Neural cell (in vitro differentiated cells): ENCODE data around the gene ENPP1. TPM values are rescaled to one million over a fixed set of nuclear protein-coding genes. Genes with fewer than 3 reads are reported as not detected.

Source experiments
- H2AFZ ChIP-seq: fragments of 200-600, 300-800 bp; sonication (generic), shearing (Covaris generic); 2 replicates; pipeline ENCODE4 v1.6.0; 2014; ENCODE audit warnings: low read depth, mild to moderate bottlenecking, antibody characterized with exemption, low read length, moderate library complexity
- H3F3A ChIP-seq: fragments of 200-600 bp; shearing (Covaris generic); 2 replicates; pipeline ENCODE4 v1.6.1; 2016; ENCODE audit warnings: mild to moderate bottlenecking, moderate library complexity, mixed read lengths, antibody characterized with exemption, low read length; ENCODE audit not compliant: insufficient read depth, poor library complexity, severe bottlenecking
- H3K27ac ChIP-seq: fragments of 200-600, 300-800 bp; sonication (generic), shearing (Covaris generic); 2 replicates; pipeline ENCODE4 v1.5.1; 2014; ENCODE audit warnings: mild to moderate bottlenecking, low read length, moderate library complexity
- H3K27me3 ChIP-seq: fragments of 300-800, 200-600 bp; sonication (generic), shearing (Covaris generic); 2 replicates; pipeline ENCODE4 v1.6.0; 2014; ENCODE audit warnings: mild to moderate bottlenecking, low read depth, low read length, moderate library complexity; ENCODE audit not compliant: insufficient read depth
- H3K36me3 ChIP-seq: fragments of 300-800, 200-600 bp; sonication (generic), shearing (Covaris generic); 2 replicates; pipeline ENCODE4 v1.5.1; 2014; ENCODE audit warnings: mild to moderate bottlenecking, antibody characterized with exemption, low read length, moderate library complexity; ENCODE audit not compliant: insufficient read depth
- H3K4me2 ChIP-seq: fragments of 300-800, 200-600 bp; sonication (generic), shearing (Covaris generic); 2 replicates; pipeline ENCODE4 v1.6.0; 2014; ENCODE audit warnings: mild to moderate bottlenecking, low read length
- H3K4me3 ChIP-seq: fragments of 300-800, 200-600 bp; sonication (generic), shearing (Covaris generic); 2 replicates; pipeline ENCODE4 v1.5.1; 2014; ENCODE audit warnings: mild to moderate bottlenecking, low read length, moderate library complexity
- H3K79me2 ChIP-seq: fragments of 200-600 bp; shearing (Covaris generic); replicated peaks from 2 replicates; pipeline ENCODE4 v1.6.0; 2014; ENCODE audit warnings: mild to moderate bottlenecking, low read length, moderate library complexity; ENCODE audit not compliant: insufficient read depth
- H3K9ac ChIP-seq: fragments of 300-800, 200-600 bp; sonication (generic), shearing (Covaris generic); 2 replicates; pipeline ENCODE4 v1.6.1; 2016; ENCODE audit warnings: mild to moderate bottlenecking, low read length, mixed read lengths
- H3K9me2 ChIP-seq: fragments of 200-600 bp; shearing (Covaris generic); 2 replicates; pipeline ENCODE4 v1.6.1; 2016; ENCODE audit warnings: mild to moderate bottlenecking, low read length, mixed read lengths; ENCODE audit not compliant: insufficient read depth
- H3K9me3 ChIP-seq: fragments of 200-600, 300-800 bp; sonication (generic), shearing (Covaris generic); 2 replicates; pipeline ENCODE4 v1.6.1; 2016; ENCODE audit warnings: mild to moderate bottlenecking, mixed run types, low read length, moderate library complexity, mixed read lengths
- H4K20me1 ChIP-seq: fragments of 200-600 bp; shearing (Covaris generic); 2 replicates; pipeline ENCODE4 v1.6.1; 2016; ENCODE audit warnings: mild to moderate bottlenecking, mixed run types; ENCODE audit not compliant: insufficient read depth
- EP300 ChIP-seq: fragments of 450-650 bp; conservative IDR thresholded peaks from 2 replicates; pipeline ENCODE4 v1.6.1; 2014; ENCODE audit warnings: antibody characterized with exemption, mild to moderate bottlenecking, moderate library complexity; ENCODE audit not compliant: poor library complexity, severe bottlenecking
- EZH2 ChIP-seq: fragments of 200-600, 300-800 bp; shearing (Covaris generic), sonication (generic); IDR thresholded peaks from 2 replicates; pipeline ENCODE4 v1.6.1; 2014; ENCODE audit warnings: antibody characterized with exemption, low read length, borderline replicate concordance, mild to moderate bottlenecking; ENCODE audit not compliant: insufficient read depth, poor library complexity, severe bottlenecking
- MXI1 ChIP-seq: fragments of 450-650 bp; conservative IDR thresholded peaks from 2 replicates; pipeline ENCODE4 v1.6.1; 2014; ENCODE audit warnings: antibody characterized with exemption, mild to moderate bottlenecking; ENCODE audit not compliant: poor library complexity, severe bottlenecking
- POLR2AphosphoS5 ChIP-seq: IDR thresholded peaks from 2 replicates; pipeline ENCODE4 v1.6.1; 2012
- RAD21 ChIP-seq: fragments of 450-650 bp; conservative IDR thresholded peaks from 2 replicates; pipeline ENCODE4 v1.6.1; 2014; ENCODE audit warnings: antibody characterized with exemption, mild to moderate bottlenecking, moderate library complexity
- SMC3 ChIP-seq: fragments of 450-650 bp; conservative IDR thresholded peaks from 2 replicates; pipeline ENCODE4 v1.6.1; 2014; ENCODE audit warnings: antibody characterized with exemption, mild to moderate bottlenecking, moderate library complexity; ENCODE audit not compliant: poor library complexity
- polyA plus RNA-seq: library from polyadenylated mRNA; depleted of rRNA; stranded (reverse); fragments of >200 nt; gene quantifications from 2 replicates; pipeline ENCODE4 v1.2.3, GENCODE V29; 2014
- TF ChIP-seq, protein P1 (sequence below): IDR thresholded peaks from 2 replicates; pipeline ENCODE4 v1.6.1; 2012; ENCODE audit warnings: borderline replicate concordance

The ENPP1 gene
- polyA plus RNA-seq, 1 donor from 2014 or later = not detected

DNA sequence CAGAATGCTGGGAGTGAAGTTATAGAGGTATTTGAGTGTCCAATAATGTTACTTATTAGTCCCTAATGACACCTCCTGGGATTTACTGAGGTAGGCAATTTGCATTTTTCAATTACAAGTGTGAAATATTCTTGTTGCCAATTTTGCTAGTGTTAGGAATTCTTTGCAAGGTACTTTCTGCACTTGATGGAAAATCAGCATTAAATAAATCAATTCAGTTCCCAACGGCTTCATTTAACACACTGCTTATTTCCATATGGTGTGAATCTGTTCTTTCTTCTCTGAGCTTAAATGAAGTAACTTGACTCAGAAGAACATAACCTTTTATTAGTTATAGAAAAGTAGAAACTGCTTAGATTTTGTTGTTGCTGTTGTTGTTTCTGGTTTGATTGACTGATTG is 122.2 kb downstream of the ENPP1 start:
- H3K27me3 ChIP-seq = no peaks in the 10 kb centered on the region
- H3K9me2 ChIP-seq = no peaks in the 10 kb centered on the region
- no peaks in the 10 kb centered on the region for H3K9me3 ChIP-seq
- H3K9ac ChIP-seq = no peak overlapping the region
- no peak overlapping the region for H2AFZ ChIP-seq
- H3K4me3 ChIP-seq = no peak overlapping the region
- TF ChIP-seq MXI1 = no peak
- no peak for TF ChIP-seq EP300
- TF ChIP-seq, protein P1, sequence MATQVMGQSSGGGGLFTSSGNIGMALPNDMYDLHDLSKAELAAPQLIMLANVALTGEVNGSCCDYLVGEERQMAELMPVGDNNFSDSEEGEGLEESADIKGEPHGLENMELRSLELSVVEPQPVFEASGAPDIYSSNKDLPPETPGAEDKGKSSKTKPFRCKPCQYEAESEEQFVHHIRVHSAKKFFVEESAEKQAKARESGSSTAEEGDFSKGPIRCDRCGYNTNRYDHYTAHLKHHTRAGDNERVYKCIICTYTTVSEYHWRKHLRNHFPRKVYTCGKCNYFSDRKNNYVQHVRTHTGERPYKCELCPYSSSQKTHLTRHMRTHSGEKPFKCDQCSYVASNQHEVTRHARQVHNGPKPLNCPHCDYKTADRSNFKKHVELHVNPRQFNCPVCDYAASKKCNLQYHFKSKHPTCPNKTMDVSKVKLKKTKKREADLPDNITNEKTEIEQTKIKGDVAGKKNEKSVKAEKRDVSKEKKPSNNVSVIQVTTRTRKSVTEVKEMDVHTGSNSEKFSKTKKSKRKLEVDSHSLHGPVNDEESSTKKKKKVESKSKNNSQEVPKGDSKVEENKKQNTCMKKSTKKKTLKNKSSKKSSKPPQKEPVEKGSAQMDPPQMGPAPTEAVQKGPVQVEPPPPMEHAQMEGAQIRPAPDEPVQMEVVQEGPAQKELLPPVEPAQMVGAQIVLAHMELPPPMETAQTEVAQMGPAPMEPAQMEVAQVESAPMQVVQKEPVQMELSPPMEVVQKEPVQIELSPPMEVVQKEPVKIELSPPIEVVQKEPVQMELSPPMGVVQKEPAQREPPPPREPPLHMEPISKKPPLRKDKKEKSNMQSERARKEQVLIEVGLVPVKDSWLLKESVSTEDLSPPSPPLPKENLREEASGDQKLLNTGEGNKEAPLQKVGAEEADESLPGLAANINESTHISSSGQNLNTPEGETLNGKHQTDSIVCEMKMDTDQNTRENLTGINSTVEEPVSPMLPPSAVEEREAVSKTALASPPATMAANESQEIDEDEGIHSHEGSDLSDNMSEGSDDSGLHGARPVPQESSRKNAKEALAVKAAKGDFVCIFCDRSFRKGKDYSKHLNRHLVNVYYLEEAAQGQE = no peak
- TF ChIP-seq RAD21 = no peak
- no peak for TF ChIP-seq EZH2
- H3K4me2 ChIP-seq = no peak overlapping the region
- no peaks in the 10 kb centered on the region for H3K79me2 ChIP-seq
- no peak overlapping the region for H3K27ac ChIP-seq
- H3K36me3 ChIP-seq = no peaks in the 10 kb centered on the region
- H3F3A ChIP-seq = no peaks in the 10 kb centered on the region
- no peaks in the 10 kb centered on the region for H4K20me1 ChIP-seq

DNA sequence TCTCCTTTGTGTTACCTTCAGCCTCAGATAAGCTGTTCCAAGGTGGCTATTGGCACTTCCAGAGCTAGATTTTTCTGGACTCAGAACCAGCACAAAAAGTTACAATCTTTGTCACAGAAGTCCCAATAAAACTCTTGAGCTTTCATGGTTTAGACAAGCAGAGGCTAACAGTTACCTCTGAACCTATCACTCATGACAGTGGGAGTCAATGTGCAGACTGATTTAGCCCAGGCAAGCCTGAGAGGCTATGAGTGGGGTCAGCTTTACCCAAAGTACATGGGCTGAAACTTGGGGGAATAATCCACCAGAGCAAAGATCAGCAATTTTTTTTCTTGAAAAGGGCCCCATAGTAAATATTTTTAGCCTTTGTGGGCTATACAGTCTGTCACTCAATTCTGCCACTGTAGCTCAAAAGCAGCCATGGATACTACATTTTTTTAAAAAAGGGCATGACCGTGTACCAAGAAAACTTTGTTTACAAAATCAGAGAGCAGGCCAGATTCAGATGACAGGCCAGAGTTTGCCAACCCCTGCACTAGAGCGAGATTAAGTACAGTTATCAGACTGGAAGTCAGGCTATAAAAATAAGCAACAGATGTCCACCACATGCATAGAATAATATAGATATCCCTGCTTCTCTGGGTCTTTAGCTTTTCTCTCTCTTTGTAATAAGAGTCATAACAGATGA is 123.4 kb downstream of the ENPP1 start:
- no peaks in the 10 kb centered on the region for H3K9me3 ChIP-seq
- no peak for TF ChIP-seq POLR2AphosphoS5
- TF ChIP-seq EP300 = no peak
- no peak for TF ChIP-seq EZH2
- TF ChIP-seq SMC3 = no peak
- TF ChIP-seq, protein P1 = no peak
- no peaks in the 10 kb centered on the region for H3K36me3 ChIP-seq
- no peak overlapping the region for H3K27ac ChIP-seq
- H2AFZ ChIP-seq = no peak overlapping the region
- H3K79me2 ChIP-seq = no peaks in the 10 kb centered on the region
- H3K4me3 ChIP-seq = no peak overlapping the region
- no peaks in the 10 kb centered on the region for H4K20me1 ChIP-seq
- H3F3A ChIP-seq = no peaks in the 10 kb centered on the region
- no peaks in the 10 kb centered on the region for H3K9me2 ChIP-seq
- no peak overlapping the region for H3K4me2 ChIP-seq
- no peak overlapping the region for H3K9ac ChIP-seq
- no peaks in the 10 kb centered on the region for H3K27me3 ChIP-seq
